Prostate gland (tissue), 2 donors: Measurements from ENCODE around the gene RPL12. TPM values are rescaled to one million over a fixed set of nuclear protein-coding genes. Genes with fewer than 3 reads are reported as not detected.

Experiments
- DNase-seq: peaks from one replicate; pipeline ENCODE4 v3.0.0-alpha.2; 2019; ENCODE audit warnings: low spot score
- H3K27ac ChIP-seq, 2 donors: fragments of 200-600 bp; sonication (generic); 2 replicates each; pipeline ENCODE4 v1.5.1; 2017 to 2019
- H3K27me3 ChIP-seq: fragments of 200-600 bp; sonication (generic); replicated peaks from 2 replicates; pipeline ENCODE4 v1.5.1; 2019; ENCODE audit not compliant: insufficient read depth
- H3K36me3 ChIP-seq, 2 donors: fragments of 200-600 bp; sonication (generic); 1 replicate in 1 of 2; 2 replicates in 1 of 2; pipeline versions ENCODE4 v1.5.1 to v1.8.1; 2017 to 2019
- H3K4me1 ChIP-seq: fragments of 200-600 bp; sonication (generic); replicated peaks from 2 replicates; pipeline ENCODE4 v1.5.1; 2019
- H3K4me3 ChIP-seq, 2 donors: fragments of 200-600 bp; sonication (generic); 2 replicates each; pipeline ENCODE4 v1.5.1; 2017 to 2019
- H3K9me3 ChIP-seq: fragments of 200-600 bp; sonication (generic); 2 replicates; pipeline ENCODE4 v1.5.1; 2017
- POLR2A ChIP-seq: fragments of 450-650 bp; IDR thresholded peaks from one replicate; pipeline ENCODE4 v1.6.1; 2016; ENCODE audit warnings: antibody characterized with exemption, mild to moderate bottlenecking
- POLR2AphosphoS5 ChIP-seq: sonication (generic); formaldehyde crosslinking; IDR thresholded peaks from one replicate; pipeline ENCODE4 v1.6.1; 2017; ENCODE audit warnings: antibody characterized with exemption
- WGBS: methylation state at CpG from one replicate; pipeline ENCODE4 v1.1.5; 2018; 5-methylcytosine and 5-hydroxymethylcytosine counted together
- intact Hi-C: fragments of 100-400 bp; cut with DNase I; formaldehyde crosslinking; loops from one replicate; pipeline ENCODE4 v1.14.2; 2022
- total RNA-seq, 2 donors: library from RNA; depleted of rRNA; stranded (reverse); fragments of >200 nt; gene quantifications; one replicate each; pipeline ENCODE4 v1.1.0, GENCODE V29; 2016
- TF ChIP-seq, protein P1 (sequence below), 4 experiments: fragments of 200-600 bp in 2 of 4; fragments of 450-650 bp in 2 of 4; sonication (generic) in 2 of 4; IDR thresholded peaks; 1 replicate in 3 of 4; 2 replicates in 1 of 4; pipeline ENCODE4 v1.5.1; 2016 to 2019; ENCODE audit warnings: antibody characterized with exemption in 4 of 4, mild to moderate bottlenecking in 2 of 4, moderate library complexity in 2 of 4

Gene RPL12
- total RNA-seq, 2 donors from 2014 or later, result 1,460 to 2,640 TPM

DNA sequence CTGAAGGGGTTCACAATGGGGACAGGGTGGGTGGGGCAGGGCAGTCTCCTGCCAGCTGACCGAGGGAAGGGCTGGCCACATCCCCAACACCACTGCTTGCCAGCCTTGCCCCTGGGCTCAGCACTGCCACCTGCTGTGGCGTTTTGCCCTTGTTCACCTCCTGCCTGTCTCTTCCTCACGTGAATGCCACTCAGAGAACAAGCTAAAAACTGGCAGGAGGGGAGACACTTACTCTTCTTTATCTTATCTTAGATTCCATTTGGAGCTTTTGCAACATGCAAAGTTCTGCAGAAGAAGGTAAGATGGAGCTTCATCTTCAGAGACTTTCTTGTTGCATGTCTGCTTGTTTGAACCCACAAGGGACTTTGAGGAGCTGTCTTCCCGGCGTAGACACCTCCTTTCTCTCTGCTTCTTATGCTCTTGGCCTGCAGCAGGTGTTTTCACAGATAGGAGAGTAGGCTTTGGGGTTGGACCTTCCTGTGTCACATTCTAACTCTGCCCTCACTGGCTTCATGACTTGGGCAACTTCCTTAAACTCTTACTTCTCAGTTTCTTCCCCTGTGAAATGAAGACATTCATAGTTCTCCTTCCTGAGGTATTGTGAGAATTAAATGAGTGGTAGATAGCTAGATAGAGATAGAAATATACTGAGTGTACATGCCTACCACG, 4.3 kb upstream of the RPL12 start:
- TF ChIP-seq POLR2A, result no peak
- TF ChIP-seq, protein P1, sequence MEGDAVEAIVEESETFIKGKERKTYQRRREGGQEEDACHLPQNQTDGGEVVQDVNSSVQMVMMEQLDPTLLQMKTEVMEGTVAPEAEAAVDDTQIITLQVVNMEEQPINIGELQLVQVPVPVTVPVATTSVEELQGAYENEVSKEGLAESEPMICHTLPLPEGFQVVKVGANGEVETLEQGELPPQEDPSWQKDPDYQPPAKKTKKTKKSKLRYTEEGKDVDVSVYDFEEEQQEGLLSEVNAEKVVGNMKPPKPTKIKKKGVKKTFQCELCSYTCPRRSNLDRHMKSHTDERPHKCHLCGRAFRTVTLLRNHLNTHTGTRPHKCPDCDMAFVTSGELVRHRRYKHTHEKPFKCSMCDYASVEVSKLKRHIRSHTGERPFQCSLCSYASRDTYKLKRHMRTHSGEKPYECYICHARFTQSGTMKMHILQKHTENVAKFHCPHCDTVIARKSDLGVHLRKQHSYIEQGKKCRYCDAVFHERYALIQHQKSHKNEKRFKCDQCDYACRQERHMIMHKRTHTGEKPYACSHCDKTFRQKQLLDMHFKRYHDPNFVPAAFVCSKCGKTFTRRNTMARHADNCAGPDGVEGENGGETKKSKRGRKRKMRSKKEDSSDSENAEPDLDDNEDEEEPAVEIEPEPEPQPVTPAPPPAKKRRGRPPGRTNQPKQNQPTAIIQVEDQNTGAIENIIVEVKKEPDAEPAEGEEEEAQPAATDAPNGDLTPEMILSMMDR (IDR thresholded peaks at IDR 0.05), result peak in 2 of 4 experiments; percentile 21 to 28
- no peaks in the 10 kb centered on the region for H3K9me3 ChIP-seq
- peaks cover 7% of the 10 kb centered on the region for H3K4me1 ChIP-seq
- H3K36me3 ChIP-seq, result peaks cover 0 to 4% of the 10 kb centered on the region in 2 donors
- no peak overlapping the region for H3K4me3 ChIP-seq
- no peak for DNase-seq
- WGBS, result 54% methylated on average over 6 of the region's 6 CpGs
- intact Hi-C loops, result no loop called here
- no peak overlapping the region for H3K27ac ChIP-seq
- H3K27me3 ChIP-seq, result no peaks in the 10 kb centered on the region

DNA sequence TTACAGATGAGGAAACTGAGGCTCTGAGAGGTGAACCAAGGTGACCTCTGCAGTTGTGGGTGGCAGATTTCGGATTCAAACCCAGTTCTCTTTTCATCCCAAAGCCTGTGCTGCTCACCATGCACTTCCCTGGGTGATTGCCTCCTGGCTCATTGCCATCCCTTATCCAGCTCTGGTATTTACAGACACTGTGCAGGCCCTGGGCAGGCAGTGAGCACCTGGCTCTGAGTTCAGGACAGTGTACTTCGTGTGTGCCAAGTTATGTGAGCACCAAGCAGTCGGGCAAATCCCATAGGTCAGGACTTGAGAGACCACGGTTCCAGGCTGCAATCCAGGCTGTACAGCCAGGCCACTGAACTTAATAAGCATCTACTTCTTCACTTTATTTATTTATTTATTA, 1.5 kb upstream of the RPL12 start:
- peak; percentile 52 for DNase-seq
- Histone ChIP-seq H3K27ac (peak overlapping the region in 1 of 2 donors; percentile 94), H3K36me3 (peaks cover 0 to 8% of the 10 kb centered on the region in 2 donors), H3K4me1 (peaks cover 16% of the 10 kb centered on the region), H3K27me3 (no peaks in the 10 kb centered on the region), H3K4me3 (no peak overlapping the region), H3K9me3 (no peaks in the 10 kb centered on the region)
- intact Hi-C loops, result no loop called here
- 41% methylated on average over 4 of the region's 4 CpGs for WGBS
- peak; percentile 18 for TF ChIP-seq POLR2AphosphoS5
- TF ChIP-seq, protein P1 (IDR thresholded peaks at IDR 0.05), result no peak

DNA sequence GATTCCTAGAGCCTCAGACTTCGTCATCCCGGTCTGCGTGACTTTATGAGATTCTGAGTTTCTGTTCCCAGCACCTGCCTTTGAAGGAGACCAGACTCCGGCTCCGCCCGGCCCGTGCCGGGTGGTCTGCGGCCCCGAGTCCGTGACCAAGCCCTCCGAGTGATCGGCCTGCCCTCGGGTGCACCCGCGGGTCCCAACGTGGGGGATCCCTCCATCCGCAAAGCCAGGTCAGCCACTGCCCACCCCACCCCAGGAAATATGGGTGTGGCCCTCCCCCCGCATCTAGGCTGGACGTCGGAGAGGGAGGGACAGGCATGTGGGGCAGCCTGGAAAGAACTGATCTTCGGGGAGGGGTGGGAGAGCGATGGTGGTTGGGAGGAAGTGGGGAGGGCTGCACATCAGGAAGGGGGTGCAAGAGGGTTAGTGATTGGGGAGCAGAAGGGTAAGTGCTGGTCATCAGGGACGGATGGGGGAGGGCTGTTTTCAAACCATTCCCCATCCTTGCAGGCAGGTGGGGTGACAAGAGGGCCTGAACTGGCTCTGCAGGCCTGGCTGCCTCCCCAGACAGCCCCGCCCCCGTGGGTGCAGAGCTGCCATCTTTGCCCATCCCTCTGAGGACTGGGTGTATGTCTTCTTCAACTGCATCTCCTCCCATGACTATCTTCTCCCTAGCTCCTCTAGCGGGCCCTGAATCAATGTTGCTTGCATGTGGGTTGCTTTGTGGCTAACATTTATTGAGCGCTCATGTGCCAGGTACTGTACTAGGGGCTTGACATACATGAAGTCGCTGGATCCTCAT, 851 bp upstream of the RPL12 start:
- Histone ChIP-seq H3K36me3 (peaks cover 0 to 12% of the 10 kb centered on the region in 2 donors), H3K27ac (peak overlapping the region; percentile 93 to 94), H3K4me3 (peak overlapping the region; percentile 70 to 78), H3K4me1 (peaks cover 16% of the 10 kb centered on the region), H3K27me3 (no peaks in the 10 kb centered on the region), H3K9me3 (no peaks in the 10 kb centered on the region)
- DNase-seq, result peak; percentile 46
- TF ChIP-seq POLR2AphosphoS5 (no peak), POLR2A (no peak)
- TF ChIP-seq, protein P1 (IDR thresholded peaks at IDR 0.05), result no peak
- WGBS, result 9% methylated on average over 29 of the region's 29 CpGs
- intact Hi-C loops, result no loop called here

- peak; percentile 38 for TF ChIP-seq POLR2A
- TF ChIP-seq, protein P1 (IDR thresholded peaks at IDR 0.05), result no peak
- no peak for DNase-seq
- intact Hi-C loops, result no loop called here
- Histone ChIP-seq H3K9me3 (no peaks in the 10 kb centered on the region), H3K27ac (peak overlapping the region; percentile 93 to 94), H3K4me1 (peaks cover 16% of the 10 kb centered on the region), H3K36me3 (peaks cover 0 to 12% of the 10 kb centered on the region in 2 donors), H3K4me3 (peak overlapping the region; percentile 70 to 78), H3K27me3 (no peaks in the 10 kb centered on the region)
- under 1% methylated on average over 14 of the region's 14 CpGs for WGBS
These were observed 327 bp upstream of the RPL12 start for GRCh38 chr9:127451608-127451857.
